ENCODE measurements around the gene WASHC2C.
"Not testable (repeated sequence)": the region's sequence is repeated elsewhere in the genome, so short reads cannot be mapped to it uniquely, and the experiment has no call there.

WASHC2C gene

GRCh38 chr10:45771757-45772461 is 44.8 kb downstream of the WASHC2C start:
- DNase-seq, result not testable (repeated sequence)

GRCh38 chr10:45786217-45786616 is 59.2 kb downstream of the WASHC2C start:
- DNase-seq, result not testable (repeated sequence)

GRCh38 chr10:45787212-45787741 is 60.2 kb downstream of the WASHC2C start:
- not testable (repeated sequence) for DNase-seq

- DNase-seq, result not testable (repeated sequence)
These were observed 62.9 kb downstream of the WASHC2C start for GRCh38 chr10:45789991-45790390.

GRCh38 chr10:45790694-45791426 is 63.8 kb downstream of the WASHC2C start:
- DNase-seq, result not testable (repeated sequence)

GRCh38 chr10:45794761-45795160 is 67.7 kb downstream of the WASHC2C start:
- not testable (repeated sequence) for DNase-seq

GRCh38 chr10:45803060-45804010 is 76.3 kb downstream of the WASHC2C start:
- not testable (repeated sequence) for DNase-seq

- DNase-seq, result not testable (repeated sequence)
These were observed 77.9 kb downstream of the WASHC2C start for GRCh38 chr10:45804996-45805395.

GRCh38 chr10:45809837-45810236 is 82.8 kb downstream of the WASHC2C start:
- no peak for DNase-seq

GRCh38 chr10:45811075-45811474 is 84.0 kb downstream of the WASHC2C start:
- DNase-seq, result no peak

- DNase-seq, result not testable (repeated sequence)
These were observed 85.9 kb downstream of the WASHC2C start for GRCh38 chr10:45812959-45813358.

GRCh38 chr10:45814146-45814545 is 87.1 kb downstream of the WASHC2C start:
- not testable (repeated sequence) for DNase-seq

GRCh38 chr10:45817130-45817859 is 90.2 kb downstream of the WASHC2C start:
- DNase-seq, result no peak

- DNase-seq, result no peak
These were observed 90.8 kb downstream of the WASHC2C start for GRCh38 chr10:45817912-45818311.

GRCh38 chr10:45819552-45819951 is 92.5 kb downstream of the WASHC2C start:
- DNase-seq, result no peak

GRCh38 chr10:45820107-45820830 is 93.2 kb downstream of the WASHC2C start:
- not testable (repeated sequence) for DNase-seq

- not testable (repeated sequence) for DNase-seq
These were observed 95.9 kb downstream of the WASHC2C start for GRCh38 chr10:45822918-45823317.
